ENCODE data around the gene MYO1H.

Gene MYO1H

DNA sequence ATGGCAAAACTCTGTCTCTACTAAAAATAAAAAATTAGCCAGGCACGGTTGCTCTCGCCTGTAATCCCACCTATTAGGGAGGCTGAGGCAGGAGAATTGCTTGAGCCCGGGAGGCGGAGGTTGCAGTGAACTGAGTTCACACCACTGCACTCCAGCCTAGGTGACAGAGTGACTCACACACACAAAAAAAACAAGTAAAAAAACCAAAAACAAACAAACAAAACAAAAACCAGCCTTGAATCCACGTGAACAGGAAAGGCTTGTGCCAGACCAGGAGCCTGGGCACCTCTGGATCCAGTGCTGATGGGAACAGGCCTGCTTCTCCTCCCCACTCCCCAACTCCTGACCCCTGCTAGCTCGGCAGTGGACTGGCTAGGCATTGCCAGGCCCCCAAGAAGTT is 42.2 kb upstream of the MYO1H start:
- Histone ChIP-seq H3K4me3 (ENCODE audit: low read depth, low read length) (no peak overlapping the region), H3K9me3 (ENCODE audit: control insufficient read depth, insufficient read depth, low read depth, low read length) (no peaks in the 10 kb centered on the region), H3K4me1 (ENCODE audit: control insufficient read depth, insufficient read depth, low read length) (peaks cover 8% of the 10 kb centered on the region), H3K36me3 (ENCODE audit: control insufficient read depth in 2 of 2, insufficient read depth in 1 of 2, low read length in 2 of 2) (no peaks in the 10 kb centered on the region), H3K27ac (ENCODE audit: extremely low read depth, low read depth, low read length) (no peak overlapping the region)
- ChIA-PET POLR2A (no interaction called here), CTCF (interaction anchor here (1.0 kb wide), 1 partner anchor 40 kb away, joined by 6 read pairs; no protein-coding TSS in a partner anchor)
- no peak for TF ChIP-seq ZIC2 (tag by site-specific recombination; IDR thresholded peaks at IDR 0.05)
- TF ChIP-seq BCL11B (tag by site-specific recombination; IDR thresholded peaks at IDR 0.05; ENCODE audit: low read depth) = no peak
- no peak for TF ChIP-seq HOXA7 (CRISPR knock-in tag; IDR thresholded peaks at IDR 0.05; ENCODE audit: borderline replicate concordance)
- TF ChIP-seq RBAK (tag by site-specific recombination; IDR thresholded peaks at IDR 0.05) = no peak
- no peak for TF ChIP-seq ZNF521 (tag by site-specific recombination; IDR thresholded peaks at IDR 0.05)
- no peak for TF ChIP-seq ZNF146 (tag by site-specific recombination; IDR thresholded peaks at IDR 0.05)
- TF ChIP-seq, protein P1, sequence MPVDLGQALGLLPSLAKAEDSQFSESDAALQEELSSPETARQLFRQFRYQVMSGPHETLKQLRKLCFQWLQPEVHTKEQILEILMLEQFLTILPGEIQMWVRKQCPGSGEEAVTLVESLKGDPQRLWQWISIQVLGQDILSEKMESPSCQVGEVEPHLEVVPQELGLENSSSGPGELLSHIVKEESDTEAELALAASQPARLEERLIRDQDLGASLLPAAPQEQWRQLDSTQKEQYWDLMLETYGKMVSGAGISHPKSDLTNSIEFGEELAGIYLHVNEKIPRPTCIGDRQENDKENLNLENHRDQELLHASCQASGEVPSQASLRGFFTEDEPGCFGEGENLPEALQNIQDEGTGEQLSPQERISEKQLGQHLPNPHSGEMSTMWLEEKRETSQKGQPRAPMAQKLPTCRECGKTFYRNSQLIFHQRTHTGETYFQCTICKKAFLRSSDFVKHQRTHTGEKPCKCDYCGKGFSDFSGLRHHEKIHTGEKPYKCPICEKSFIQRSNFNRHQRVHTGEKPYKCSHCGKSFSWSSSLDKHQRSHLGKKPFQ (tag by site-specific recombination; IDR thresholded peaks at IDR 0.05) = peak; percentile 94
- TF ChIP-seq ZNF596 (tag by site-specific recombination; IDR thresholded peaks at IDR 0.05) = no peak
- TF ChIP-seq ZNF37A (tag by site-specific recombination; IDR thresholded peaks at IDR 0.05) = no peak
- TF ChIP-seq, protein P2, sequence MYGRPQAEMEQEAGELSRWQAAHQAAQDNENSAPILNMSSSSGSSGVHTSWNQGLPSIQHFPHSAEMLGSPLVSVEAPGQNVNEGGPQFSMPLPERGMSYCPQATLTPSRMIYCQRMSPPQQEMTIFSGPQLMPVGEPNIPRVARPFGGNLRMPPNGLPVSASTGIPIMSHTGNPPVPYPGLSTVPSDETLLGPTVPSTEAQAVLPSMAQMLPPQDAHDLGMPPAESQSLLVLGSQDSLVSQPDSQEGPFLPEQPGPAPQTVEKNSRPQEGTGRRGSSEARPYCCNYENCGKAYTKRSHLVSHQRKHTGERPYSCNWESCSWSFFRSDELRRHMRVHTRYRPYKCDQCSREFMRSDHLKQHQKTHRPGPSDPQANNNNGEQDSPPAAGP (tag by site-specific recombination; IDR thresholded peaks at IDR 0.05) = peak; percentile 70
- TF ChIP-seq, protein P3, sequence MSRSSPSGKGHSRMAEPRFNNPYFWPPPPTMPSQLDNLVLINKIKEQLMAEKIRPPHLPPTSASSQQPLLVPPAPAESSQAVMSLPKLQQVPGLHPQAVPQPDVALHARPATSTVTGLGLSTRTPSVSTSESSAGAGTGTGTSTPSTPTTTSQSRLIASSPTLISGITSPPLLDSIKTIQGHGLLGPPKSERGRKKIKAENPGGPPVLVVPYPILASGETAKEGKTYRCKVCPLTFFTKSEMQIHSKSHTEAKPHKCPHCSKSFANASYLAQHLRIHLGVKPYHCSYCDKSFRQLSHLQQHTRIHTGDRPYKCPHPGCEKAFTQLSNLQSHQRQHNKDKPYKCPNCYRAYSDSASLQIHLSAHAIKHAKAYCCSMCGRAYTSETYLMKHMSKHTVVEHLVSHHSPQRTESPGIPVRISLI (tag by site-specific recombination; IDR thresholded peaks at IDR 0.05) = peak; percentile 81; the same call in 1 of the 2 replicates
- TF ChIP-seq ZNF623 (tag by site-specific recombination; IDR thresholded peaks at IDR 0.05) = no peak
- TF ChIP-seq, protein P4, sequence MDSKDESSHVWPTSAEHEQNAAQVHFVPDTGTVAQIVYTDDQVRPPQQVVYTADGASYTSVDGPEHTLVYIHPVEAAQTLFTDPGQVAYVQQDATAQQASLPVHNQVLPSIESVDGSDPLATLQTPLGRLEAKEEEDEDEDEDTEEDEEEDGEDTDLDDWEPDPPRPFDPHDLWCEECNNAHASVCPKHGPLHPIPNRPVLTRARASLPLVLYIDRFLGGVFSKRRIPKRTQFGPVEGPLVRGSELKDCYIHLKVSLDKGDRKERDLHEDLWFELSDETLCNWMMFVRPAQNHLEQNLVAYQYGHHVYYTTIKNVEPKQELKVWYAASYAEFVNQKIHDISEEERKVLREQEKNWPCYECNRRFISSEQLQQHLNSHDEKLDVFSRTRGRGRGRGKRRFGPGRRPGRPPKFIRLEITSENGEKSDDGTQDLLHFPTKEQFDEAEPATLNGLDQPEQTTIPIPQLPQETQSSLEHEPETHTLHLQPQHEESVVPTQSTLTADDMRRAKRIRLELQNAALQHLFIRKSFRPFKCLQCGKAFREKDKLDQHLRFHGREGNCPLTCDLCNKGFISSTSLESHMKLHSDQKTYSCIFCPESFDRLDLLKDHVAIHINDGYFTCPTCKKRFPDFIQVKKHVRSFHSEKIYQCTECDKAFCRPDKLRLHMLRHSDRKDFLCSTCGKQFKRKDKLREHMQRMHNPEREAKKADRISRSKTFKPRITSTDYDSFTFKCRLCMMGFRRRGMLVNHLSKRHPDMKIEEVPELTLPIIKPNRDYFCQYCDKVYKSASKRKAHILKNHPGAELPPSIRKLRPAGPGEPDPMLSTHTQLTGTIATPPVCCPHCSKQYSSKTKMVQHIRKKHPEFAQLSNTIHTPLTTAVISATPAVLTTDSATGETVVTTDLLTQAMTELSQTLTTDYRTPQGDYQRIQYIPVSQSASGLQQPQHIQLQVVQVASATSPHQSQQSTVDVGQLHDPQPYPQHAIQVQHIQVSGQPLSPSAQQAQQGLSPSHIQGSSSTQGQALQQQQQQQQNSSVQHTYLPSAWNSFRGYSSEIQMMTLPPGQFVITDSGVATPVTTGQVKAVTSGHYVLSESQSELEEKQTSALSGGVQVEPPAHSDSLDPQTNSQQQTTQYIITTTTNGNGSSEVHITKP (tag by site-specific recombination; IDR thresholded peaks at IDR 0.05) = peak; percentile 98
- TF ChIP-seq, protein P5, sequence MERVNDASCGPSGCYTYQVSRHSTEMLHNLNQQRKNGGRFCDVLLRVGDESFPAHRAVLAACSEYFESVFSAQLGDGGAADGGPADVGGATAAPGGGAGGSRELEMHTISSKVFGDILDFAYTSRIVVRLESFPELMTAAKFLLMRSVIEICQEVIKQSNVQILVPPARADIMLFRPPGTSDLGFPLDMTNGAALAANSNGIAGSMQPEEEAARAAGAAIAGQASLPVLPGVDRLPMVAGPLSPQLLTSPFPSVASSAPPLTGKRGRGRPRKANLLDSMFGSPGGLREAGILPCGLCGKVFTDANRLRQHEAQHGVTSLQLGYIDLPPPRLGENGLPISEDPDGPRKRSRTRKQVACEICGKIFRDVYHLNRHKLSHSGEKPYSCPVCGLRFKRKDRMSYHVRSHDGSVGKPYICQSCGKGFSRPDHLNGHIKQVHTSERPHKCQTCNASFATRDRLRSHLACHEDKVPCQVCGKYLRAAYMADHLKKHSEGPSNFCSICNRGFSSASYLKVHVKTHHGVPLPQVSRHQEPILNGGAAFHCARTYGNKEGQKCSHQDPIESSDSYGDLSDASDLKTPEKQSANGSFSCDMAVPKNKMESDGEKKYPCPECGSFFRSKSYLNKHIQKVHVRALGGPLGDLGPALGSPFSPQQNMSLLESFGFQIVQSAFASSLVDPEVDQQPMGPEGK (tag by site-specific recombination; IDR thresholded peaks at IDR 0.05) = 0 out of 2 replicates have a peak, but pooled peaks have one; percentile 22
- no peak for TF ChIP-seq ZNF639 (tag by site-specific recombination; IDR thresholded peaks at IDR 0.05)
- peak; percentile 28; the same call in 1 of the 2 replicates for TF ChIP-seq WT1 (tag by site-specific recombination; IDR thresholded peaks at IDR 0.05)
- no peak for TF ChIP-seq ZNF624 (tag by site-specific recombination; IDR thresholded peaks at IDR 0.05)
- no peak for TF ChIP-seq ZNF558 (tag by site-specific recombination; IDR thresholded peaks at IDR 0.05)
- TF ChIP-seq ZNF600 (tag by site-specific recombination; IDR thresholded peaks at IDR 0.05) = peak; percentile 69
- no peak for TF ChIP-seq ZNF223 (tag by site-specific recombination; IDR thresholded peaks at IDR 0.05)
- no peak for TF ChIP-seq MZF1 (tag by site-specific recombination; IDR thresholded peaks at IDR 0.05; ENCODE audit: borderline replicate concordance)
- no peak for TF ChIP-seq ZNF518A (tag by site-specific recombination; conservative IDR thresholded peaks at IDR 0.05; ENCODE audit: low read depth)
- TF ChIP-seq GLIS2 (tag by site-specific recombination; IDR thresholded peaks at IDR 0.05) = no peak
